Measurements from ENCODE around the gene RAI1.

RAI1 gene

DNA sequence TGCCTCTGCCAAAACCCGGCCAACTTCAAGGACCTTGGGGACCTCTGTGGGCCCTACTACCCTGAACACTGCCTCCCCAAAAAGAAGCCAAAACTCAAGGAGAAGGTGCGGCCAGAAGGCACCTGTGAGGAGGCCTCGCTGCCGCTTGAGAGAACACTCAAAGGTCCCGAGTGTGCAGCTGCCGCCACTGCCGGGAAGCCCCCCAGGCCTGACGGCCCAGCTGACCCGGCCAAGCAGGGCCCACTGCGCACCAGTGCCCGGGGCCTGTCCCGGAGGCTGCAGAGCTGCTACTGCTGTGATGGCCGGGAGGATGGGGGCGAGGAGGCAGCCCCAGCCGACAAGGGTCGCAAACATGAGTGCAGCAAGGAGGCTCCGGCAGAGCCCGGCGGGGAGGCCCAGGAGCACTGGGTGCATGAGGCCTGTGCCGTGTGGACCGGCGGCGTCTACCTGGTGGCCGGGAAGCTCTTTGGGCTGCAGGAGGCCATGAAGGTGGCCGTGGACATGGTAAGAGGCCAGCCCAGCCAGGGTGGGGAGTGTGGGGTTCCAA lies 116.8 kb downstream of the RAI1 start:
- H3K4me3 ChIP-seq (replicated peaks in 1 of 2; ENCODE audit: low read depth in 2 of 2, low read length in 2 of 2), result no peak overlapping the region
- DNase-seq (ENCODE audit: low read depth in 2 of 2), result no peak
- TF ChIP-seq, protein P1, sequence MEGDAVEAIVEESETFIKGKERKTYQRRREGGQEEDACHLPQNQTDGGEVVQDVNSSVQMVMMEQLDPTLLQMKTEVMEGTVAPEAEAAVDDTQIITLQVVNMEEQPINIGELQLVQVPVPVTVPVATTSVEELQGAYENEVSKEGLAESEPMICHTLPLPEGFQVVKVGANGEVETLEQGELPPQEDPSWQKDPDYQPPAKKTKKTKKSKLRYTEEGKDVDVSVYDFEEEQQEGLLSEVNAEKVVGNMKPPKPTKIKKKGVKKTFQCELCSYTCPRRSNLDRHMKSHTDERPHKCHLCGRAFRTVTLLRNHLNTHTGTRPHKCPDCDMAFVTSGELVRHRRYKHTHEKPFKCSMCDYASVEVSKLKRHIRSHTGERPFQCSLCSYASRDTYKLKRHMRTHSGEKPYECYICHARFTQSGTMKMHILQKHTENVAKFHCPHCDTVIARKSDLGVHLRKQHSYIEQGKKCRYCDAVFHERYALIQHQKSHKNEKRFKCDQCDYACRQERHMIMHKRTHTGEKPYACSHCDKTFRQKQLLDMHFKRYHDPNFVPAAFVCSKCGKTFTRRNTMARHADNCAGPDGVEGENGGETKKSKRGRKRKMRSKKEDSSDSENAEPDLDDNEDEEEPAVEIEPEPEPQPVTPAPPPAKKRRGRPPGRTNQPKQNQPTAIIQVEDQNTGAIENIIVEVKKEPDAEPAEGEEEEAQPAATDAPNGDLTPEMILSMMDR (IDR thresholded peaks at IDR 0.05; ENCODE audit: low read depth, low read length), result no peak

GRCh38 chr17:17798573-17799255 lies 117.5 kb downstream of the RAI1 start:
- TF ChIP-seq, protein P1 (IDR thresholded peaks at IDR 0.05; ENCODE audit: low read depth, low read length), result no peak
- H3K4me3 ChIP-seq (replicated peaks in 1 of 2; ENCODE audit: low read depth in 2 of 2, low read length in 2 of 2), result no peak overlapping the region
- DNase-seq (ENCODE audit: low read depth in 2 of 2), result no peak

GRCh38 chr17:17800504-17801021 lies 119.3 kb downstream of the RAI1 start:
- DNase-seq (ENCODE audit: low read depth in 2 of 2), result no peak
- TF ChIP-seq, protein P1 (IDR thresholded peaks at IDR 0.05; ENCODE audit: low read depth, low read length), result no peak
- H3K4me3 ChIP-seq (replicated peaks in 1 of 2; ENCODE audit: low read depth in 2 of 2, low read length in 2 of 2), result no peak overlapping the region

DNA sequence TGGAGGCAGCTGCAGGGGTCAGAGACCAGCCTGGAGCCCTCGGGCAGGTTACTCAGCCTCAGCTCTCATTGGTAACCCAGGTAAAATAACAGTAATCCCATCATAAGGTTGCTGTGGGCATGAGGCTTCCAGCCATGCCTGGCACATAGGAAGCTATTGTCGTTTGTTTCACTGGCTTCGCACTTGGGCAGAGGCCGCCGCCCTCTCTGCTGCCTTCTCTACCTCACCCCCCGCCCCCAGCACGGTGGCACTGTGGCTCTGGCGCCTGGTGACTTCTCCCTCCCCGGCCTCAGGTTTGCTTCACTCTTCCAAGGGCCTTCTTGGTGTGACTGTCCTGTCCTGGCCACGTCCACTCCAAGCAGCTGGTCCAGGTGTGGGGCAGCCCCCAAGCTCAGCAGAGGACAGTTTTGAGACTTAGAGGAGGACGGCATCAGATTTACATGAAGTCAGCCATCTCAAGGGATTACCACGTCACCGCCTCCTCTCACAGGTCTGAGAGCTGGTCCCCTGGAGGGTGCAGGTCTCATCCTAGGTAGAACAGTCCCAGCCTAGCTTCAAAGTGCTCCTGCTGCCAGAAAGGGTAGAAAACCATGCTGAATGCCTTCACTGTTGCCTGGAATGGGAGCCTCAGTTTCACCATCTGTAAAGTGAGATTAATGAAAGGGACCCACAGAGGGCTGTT lies 120.7 kb downstream of the RAI1 start:
- TF ChIP-seq, protein P1 (IDR thresholded peaks at IDR 0.05; ENCODE audit: low read depth, low read length), result no peak
- DNase-seq (ENCODE audit: low read depth in 2 of 2), result no peak
- no peak overlapping the region for H3K4me3 ChIP-seq (replicated peaks in 1 of 2; ENCODE audit: low read depth in 2 of 2, low read length in 2 of 2)

DNA sequence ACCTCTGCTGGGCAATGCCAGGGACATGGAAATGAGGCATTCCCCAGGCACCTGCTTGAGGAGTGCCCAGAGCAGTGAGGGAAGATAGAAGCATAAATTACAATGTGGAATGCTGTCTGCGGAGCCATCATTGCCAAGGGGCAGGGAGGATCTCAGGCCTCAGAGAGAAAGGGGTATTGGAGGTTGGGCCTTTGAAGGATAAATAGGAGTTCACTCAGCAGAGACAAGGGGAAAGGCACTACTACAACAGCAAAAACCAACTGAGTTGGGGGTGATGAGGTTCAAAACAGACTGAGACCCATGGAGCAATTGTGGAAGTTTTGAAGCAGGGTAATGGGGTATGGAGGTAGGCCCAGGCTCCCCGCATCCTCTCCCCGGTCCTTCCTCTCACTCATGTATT lies 122.7 kb downstream of the RAI1 start:
- no peak for DNase-seq (ENCODE audit: low read depth in 2 of 2)
- no peak overlapping the region for H3K4me3 ChIP-seq (replicated peaks in 1 of 2; ENCODE audit: low read depth in 2 of 2, low read length in 2 of 2)
- TF ChIP-seq, protein P1 (IDR thresholded peaks at IDR 0.05; ENCODE audit: low read depth, low read length), result no peak

DNA sequence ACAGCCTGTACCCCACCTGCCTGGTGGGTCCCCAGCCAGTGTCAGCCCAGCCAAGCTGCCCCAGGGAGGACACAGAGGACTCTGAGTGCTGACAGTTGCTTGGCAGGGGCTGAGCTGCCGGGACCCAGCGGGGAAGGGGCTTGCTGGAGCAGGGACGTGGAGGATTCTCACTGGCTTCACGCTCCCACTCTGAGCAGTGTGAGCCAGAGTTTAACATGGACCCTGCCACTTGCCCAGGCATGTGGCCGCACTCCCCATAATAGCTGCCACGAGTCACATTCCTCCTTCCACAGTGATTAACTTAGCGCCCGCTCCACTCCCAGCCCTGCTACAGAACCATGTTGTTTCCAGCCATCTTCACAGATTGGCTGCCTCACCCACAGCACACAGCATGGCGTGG lies 124.3 kb downstream of the RAI1 start:
- no peak overlapping the region for H3K4me3 ChIP-seq (replicated peaks in 1 of 2; ENCODE audit: low read depth in 2 of 2, low read length in 2 of 2)
- TF ChIP-seq, protein P1 (IDR thresholded peaks at IDR 0.05; ENCODE audit: low read depth, low read length), result no peak
- DNase-seq (ENCODE audit: low read depth in 2 of 2), result no peak
